GM18858 (cell line): ENCODE data around the gene RAD51B.
"Not testable (repeated sequence)": the region's sequence is repeated elsewhere in the genome, so short reads cannot be mapped to it uniquely, and the experiment has no call there.

Experiments used
- ATAC-seq: cut with Tn5 transposase; IDR thresholded peaks from one replicate; pipeline ENCODE4 v1.9.1; 2021; ENCODE audit not compliant: unreplicated experiment

RAD51B gene

DNA sequence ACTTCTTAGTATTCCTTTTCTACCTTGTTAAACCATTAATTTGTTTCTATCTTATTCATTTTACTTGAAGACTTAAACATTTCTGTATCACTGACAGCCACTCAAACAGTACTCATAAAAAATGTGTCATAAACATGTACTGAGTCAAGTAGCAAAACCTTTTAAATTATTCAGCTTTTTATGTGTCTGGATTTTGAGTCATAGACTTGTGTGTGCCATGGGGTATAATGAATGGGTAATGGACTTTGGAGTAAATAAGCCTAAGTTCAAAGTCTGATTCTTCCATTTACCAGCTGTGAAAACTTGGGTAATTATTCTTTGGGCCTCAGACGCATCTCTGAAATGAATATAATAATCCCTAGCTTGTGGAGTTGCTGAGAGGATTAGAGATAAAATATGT, 199.0 kb downstream of the RAD51B start:
- no peak for ATAC-seq

DNA sequence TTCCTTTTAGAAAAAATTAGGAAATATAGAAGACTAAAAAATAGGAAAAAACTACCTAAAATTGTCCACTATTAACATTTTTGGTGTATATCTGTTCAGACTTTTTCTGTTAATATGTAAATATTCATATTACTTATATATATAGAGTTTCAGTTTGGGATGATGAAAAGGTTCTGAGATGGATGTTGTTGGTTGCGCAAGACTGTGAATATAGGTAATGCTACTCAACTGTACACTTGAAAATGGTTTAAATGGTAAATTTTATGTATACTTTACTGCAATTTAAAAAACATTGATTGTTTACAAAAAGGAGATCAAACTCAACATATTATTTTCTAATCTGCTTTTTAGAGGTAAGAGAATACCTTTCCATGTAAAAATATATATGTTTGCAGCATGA, 200.9 kb downstream of the RAD51B start:
- no peak for ATAC-seq

DNA sequence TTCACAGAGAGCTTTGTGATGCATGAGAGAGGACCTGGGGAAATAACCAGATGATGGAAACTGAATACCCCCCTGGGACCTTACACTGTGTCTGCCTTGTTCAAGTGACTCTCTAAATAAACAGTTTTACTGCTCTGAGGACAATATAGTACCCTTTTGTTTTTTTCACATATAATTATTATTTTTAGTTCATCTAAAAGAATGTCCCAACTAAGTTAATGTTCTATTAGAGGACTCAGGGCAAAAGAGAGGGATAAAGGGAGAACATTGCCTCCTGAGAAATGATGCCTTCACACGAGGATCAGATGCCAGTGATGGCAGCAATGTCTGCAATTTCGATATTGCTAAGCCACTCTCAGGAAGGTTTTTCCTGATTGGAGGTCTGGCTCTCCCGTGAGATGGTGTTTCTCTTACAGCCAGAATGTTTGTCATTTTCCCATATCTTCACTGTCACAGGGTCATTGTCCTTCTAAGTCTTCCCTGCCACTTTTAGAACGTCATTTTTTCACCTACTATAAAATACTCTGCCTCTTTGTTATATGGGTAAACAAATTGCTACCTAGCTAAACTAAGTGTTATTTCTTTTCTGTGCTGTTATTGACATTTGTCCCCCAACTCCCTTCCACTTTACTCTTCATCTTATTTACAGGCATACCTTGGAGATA, 201.6 kb downstream of the RAD51B start:
- no peak for ATAC-seq

DNA sequence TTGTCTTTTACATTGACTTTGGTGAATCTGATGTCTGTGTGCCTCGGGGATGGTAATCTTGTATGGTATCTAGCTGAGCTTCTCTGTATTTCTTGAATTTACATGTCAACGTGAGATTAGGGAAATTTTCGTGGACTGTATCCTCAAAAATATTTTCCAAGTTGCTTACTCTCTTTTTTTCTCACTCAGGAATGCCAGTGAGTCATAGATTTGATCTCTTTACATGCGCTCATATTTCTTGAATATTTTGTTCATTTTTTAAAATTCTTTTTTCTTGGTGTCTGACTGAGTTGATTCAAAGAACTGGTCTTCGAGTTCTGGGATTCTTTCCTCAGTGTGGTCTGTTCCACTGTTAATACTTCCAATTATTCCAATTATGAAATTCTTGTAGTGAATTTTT, 207.7 kb downstream of the RAD51B start:
- no peak for ATAC-seq

DNA sequence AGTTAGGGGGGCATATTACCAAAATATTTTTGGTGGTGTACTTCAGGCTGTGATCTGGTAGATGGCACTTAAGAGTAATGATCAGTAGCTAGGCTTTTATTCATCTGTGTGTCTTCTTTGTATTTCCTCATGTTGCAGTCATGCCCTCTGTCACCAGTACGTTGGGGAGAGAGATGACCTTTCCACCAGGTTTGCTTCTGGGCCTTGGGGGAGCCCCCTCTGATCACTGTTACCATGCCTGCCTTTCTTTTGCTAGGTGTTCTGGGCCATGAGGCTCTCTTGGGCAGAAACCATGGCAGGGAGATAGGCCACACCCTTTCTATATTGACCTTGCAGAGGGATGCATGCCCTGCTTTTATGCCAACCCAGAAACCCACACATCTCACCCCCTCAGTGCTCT, 208.5 kb downstream of the RAD51B start:
- ATAC-seq, result no peak

DNA sequence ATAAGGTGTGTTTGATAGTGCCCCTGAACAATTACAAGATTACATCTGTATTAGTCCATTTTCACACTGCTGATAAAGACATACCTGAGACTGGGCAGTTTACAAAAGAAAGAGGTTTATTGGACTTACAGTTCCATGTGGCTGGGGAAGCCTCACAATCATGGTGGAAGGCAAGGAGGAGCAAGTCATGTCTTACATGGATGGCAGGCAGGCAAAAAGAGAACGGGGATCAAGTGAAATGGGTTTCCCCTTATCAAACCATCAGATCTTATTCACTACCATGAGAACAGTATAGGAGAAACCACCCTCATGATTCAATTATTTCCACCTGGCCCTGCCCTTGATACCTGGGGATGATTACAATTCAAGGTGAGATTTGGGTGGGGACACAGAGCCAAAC, 211.4 kb downstream of the RAD51B start:
- ATAC-seq, result not testable (repeated sequence)

DNA sequence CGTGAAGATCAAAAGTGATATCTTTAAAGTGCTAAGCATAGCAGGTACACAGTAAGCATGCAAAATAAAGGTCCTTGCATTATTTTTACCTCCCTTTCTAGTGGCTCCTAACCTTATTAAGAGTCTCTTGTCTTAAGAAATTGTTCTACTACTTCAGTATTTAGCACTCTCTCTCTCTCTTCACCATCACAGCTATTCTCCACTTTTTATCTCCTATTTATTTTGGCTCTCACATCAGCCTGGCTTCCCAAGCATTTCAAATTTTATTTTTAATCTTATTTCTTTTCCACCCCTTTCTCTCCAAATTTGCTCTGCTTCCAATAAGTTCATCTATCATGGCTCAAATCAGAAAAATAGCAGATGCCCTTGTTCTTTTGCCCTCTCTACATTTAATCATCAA, 212.6 kb downstream of the RAD51B start:
- no peak for ATAC-seq

DNA sequence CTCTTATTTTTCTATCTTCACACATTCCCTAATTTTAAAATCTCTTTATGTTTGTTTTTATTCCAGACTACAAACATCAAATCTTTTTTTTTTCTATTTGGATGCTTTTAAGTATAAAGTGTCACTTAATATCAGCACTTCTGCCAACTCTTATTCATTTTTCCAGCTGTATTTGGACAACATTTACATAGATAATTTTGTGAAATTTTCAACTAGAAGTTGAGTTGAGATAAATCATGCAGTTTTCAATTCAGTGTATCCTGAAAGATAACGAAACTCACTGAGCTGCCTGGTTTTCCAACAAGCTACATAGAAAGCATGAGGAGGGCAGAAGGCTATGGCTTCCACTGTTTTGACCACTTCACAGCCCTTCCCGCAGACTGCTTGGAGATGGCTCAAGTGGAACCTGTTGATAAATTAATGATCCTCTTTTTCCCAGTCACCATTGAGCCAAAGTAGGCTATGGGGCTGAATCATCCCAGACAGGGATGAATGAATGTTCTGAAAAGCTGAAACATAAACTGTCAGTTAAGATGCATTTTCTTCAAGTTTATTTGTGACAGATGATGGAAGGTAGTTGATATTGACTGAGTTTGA, 213.9 kb downstream of the RAD51B start:
- ATAC-seq, result no peak

DNA sequence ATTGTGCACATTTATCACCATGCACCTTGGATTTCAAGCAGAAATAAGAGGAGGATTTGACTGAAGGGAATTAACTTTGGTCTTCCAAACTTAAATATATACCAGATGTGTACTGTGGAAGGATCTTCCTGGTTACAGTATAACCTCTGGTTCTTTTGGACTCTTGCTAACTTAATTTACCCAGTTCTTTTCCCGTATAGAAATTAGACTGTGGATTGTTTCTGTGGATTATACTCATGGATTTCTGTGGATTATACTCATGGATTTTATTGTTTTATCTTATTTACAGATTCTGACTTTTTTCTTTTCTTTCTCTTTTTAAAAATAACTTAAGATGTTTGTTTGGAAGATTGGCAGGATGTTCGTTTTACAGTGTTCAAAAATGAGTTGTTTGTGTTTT, 215.3 kb downstream of the RAD51B start:
- no peak for ATAC-seq

DNA sequence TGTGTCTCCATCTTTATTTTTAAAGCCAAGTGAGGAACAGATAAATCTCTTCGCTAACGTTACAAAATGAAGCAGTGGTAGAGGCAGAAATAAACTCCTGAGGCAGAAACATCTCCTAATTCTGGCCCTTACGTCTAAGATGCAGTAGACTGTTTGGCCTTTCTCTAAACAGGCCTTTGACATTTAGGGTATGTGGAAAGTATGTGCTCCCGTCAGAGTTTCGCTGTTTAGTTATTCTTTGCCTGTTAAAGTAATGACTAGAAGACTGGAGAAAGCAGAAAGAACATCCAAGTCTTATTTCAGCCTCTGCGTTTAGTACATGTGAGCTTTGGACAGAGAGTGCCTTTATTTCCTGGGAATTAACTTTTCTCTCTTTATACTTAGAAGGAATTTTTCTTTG, 216.6 kb downstream of the RAD51B start:
- ATAC-seq, result no peak

DNA sequence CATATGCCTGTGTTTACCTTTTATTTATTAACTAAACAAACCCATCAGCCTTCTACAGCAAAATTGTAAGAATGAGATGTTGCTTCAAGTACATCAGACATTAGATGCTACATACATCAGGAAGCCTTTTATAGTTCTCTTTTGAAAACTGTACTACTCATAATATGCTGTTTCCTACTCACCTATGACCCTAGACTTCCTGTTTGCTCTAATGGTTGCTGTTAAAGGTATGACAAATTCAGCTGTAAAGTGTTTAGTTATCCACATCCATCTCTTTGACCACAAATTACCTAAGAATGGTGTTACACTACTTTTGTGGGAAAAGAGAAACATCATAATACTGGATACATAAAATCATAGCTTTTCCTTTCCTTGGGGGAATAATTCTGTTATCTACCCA, 220.0 kb downstream of the RAD51B start:
- ATAC-seq, result no peak

DNA sequence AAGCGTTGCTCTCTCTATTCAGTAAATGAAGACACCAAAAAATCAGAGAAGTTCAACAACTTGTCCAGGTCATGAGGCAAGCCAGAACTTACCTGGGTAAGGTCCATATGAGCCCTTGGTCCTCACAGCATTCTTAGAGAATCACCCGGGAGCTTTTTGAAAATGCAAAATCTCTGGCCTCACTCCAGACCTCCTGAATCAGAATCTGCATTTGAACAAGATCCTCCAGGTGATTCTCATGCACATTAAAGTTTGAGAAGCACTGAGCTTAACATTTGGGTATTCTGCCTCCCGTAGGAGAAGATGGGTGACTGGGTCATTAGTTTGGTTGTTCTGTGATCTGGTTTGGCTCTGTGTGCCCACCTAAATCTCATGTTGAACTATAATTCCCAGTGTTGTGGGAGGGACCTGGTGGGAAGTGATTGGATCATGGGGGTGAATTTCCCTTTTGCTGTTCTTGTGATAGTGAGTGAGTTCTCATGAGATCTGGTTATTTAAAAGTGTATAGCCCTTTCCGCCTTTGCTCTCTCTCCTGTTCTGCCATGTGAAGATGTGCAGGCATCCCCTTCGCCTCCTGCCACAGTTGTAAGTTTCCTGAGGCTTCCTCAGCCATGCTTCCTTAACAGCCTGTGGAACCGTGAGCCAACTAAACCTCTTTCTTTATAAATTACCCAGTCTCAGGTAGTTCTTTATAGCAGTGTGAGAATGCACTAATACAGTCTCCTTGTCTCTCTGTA, 221.2 kb downstream of the RAD51B start:
- no peak for ATAC-seq

DNA sequence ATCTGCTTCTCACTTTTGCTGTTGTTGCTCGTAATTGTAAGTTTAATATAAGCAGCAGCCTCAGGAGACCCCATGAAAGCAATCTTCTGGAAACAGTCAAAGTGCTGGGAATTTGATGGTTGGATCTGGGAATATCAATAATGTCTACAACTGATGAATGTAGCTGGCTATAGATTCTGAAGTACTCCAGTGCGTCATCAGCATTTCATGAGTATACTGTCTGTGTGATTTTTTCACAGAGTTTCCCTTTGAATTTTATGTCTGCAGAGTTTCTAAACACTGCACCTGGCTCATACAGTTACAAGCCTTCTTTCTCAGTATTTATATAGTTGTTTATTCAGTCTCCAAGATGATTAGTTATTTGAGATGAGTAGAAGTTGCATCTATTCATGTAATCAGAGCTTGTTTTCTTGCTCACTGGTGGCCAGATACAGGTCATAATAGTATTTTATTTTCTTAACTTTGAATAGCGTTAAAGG, 222.3 kb downstream of the RAD51B start:
- no peak for ATAC-seq

DNA sequence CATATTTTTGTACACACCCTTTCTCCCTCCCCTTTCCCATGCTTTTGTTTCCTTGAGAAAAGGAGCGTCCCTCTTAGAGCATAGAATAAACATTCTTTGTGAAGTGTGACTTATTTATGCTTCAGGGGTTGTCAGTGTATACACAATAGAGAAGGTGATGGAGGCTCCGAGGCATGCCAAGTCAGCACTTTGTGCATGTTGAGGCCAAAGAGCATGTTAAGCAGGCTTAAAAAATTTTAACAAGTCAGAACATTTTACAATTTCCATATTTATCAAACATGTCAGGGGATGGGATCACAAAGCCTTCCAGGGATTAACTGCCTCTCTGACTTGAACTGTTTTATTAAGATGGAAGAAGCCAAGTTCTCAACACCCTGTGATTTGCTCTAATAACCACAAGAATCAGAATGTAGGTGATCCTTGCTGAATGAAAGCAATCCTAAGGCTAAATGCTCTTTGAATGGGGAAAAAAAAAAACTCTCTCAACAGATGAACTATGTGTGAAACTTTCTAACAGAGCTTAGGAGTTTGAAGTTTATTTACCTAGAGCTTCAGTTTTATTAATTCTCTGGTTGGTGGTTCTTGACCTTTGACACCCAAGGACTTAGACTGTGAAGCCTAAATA, 223.1 kb downstream of the RAD51B start:
- no peak for ATAC-seq

DNA sequence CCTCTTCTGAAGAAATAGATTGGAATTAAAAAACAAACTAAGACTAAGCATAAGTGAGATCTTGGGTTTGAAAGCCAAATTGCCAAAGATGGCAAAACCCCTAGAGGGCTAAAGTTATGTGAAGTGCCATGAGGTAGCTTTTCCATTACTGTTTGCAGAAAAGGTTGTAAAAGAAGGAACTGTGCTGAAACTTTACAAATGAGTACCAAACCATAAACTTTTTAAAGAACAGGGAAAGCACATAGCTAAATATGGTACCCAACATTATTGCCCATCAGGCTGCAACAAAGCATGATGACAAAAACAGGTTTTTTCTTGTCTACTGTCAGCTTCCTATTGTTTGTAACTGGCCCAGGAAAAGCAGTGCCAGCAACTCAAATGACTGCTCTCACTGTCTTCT, 224.2 kb downstream of the RAD51B start:
- no peak for ATAC-seq

DNA sequence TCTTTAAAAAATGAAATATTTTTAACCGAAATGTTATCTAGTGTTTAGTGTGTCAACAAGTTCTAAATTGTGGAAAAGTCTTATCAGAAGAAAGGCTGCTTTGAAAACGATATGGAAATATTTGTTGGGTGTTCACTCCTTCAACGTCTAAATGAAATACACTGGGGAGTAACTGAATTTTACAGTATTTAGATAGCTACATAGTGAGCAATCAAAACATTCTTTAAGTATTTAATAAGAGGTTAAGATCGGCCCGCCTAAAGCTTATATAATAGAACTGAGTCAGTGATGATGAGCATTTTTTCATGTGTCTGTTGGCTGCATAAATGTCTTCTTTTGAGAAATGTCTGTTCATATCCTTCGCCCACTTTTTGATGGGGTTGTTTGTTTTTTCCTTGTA, 228.3 kb downstream of the RAD51B start:
- ATAC-seq, result no peak

DNA sequence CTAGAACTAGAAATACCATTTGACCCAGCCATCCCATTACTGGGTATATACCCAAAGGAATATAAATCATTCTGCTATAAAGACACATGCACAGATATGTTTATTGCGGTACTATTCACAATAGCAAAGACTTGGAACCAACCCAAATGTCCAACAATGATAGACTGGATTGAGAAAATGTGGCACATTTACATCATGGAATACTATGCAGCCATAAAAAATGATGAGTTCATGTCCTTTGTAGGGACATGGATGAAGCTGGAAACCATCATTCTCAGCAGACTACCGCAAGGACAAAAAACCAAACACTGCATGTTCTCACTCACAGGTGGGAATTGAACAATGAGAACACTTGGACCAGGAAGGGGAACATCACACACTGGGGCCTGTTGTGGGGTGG, 229.2 kb downstream of the RAD51B start:
- ATAC-seq, result not testable (repeated sequence)

DNA sequence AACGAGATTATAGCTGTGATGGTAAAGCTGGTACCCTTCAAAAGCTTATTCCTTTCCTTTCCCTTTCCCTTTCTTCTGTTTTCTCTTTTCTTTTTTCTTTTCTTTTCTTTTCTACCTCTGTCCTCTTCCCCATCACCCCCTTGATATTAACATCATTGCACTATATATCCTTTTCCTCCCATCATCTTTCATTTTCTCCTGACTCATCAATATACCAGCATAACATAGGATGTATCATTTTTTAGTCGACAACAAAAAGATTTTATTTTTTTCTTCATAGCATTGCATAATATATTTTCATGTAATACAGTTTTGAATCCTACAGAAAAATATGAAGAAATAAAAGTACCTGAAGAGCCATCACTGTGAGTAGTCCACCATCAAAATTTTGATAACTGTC, 230.6 kb downstream of the RAD51B start:
- ATAC-seq, result no peak

DNA sequence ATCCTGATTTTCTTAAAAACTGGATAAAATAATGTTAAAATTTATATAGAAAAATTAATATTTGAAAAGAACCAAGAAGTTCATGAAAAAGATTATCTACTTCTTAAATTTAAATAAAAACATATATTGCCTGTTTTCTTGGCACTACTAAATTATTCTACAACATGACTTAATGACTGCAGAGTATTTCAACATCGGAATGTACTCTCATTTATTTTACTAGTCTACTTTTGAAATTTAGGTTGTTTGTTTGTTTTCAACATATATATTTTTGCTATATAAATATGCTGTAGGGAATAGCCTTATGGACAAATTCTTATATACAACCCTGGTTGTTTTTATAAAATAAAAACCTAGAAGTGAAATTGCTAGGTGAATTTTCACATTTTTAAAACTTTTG, 231.6 kb downstream of the RAD51B start:
- no peak for ATAC-seq

DNA sequence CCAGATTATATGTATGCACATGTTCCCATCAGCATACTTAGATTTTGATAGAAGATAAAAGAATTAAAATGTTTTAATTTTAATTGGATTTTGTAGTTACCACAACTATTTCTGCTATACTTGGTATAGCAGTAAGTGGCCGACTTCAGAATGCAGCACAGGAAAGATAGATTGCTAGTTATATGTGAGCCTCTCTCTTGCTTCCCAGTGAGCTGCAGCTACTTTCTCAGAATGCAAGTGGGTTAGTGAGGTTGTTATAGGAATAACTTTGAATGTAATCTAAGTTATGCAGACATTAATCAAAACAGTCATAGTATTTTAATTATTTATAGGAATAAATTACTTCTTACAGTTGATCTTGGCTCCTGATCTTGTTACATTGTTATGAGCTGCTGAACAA, 240.6 kb downstream of the RAD51B start:
- ATAC-seq, result no peak

DNA sequence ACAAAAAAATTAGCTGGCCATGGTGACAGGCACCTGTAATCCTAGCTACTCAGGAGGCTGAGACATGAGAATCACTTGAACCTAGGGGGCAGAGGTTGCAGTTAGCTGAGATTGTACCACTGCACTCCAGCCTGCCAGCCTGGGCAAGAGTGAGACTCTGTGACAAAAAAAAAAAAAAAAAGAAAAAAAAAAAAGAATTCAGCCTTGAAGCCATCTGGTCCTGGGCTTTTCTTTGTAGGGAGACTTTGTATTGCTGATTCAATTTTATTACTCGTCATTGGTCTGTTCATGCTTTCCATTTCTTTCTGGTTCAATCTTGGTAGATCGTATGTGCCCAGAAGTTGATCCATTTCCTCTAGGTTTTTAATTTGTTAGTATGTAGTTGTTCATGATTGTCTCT, 243.1 kb downstream of the RAD51B start:
- no peak for ATAC-seq

DNA sequence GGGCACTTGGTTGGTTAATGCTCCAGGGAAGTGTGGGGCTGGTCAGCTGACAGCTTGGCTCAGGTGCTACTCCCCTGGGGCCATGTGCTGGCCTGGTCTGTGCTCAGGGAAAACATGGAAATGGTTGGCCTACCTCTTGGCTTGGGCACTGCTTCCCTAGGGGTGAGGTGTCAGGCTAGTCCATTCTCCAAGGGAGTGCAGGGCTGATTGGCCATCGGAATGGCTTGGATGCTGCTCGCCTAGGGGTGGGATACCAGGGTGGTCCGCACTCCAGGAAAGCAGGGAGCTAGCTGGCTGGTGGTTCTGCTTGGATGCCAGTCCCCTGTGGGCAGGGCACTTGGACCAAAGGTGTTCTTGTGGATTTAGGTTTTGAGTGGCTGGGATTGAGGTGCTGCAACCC, 245.7 kb downstream of the RAD51B start:
- no peak for ATAC-seq
